Naive thymus-derived CD8-positive, alpha-beta T cell (primary cell): Measurements from ENCODE around the gene GRIK2. TPM values are rescaled to one million over a fixed set of nuclear protein-coding genes. Genes with fewer than 3 reads are reported as not detected.

Source experiments
- ATAC-seq, 2 donors: fragments of 150-1000 bp; cut with Tn5 transposase in 1 of 2; sonication (Bioruptor Pico), chemical (Tn5 transposase) in 1 of 2; 1 replicate in 1 of 2; 2 replicates in 1 of 2; pipeline ENCODE4 v1.10.0; 2021; ENCODE audit warnings: mild to moderate bottlenecking in 2 of 2, moderate library complexity in 2 of 2
- POLR2A ChIA-PET: fragments of 350-600 bp; sonication (Branson Sonifier 250); formaldehyde crosslinking; loops from one replicate; lab custom pipeline; 2021; ENCODE audit warnings: antibody characterized with exemption; lab: Charles Lee
- DNase-seq, 10 donors: peaks; one replicate each; pipeline versions ENCODE4 v3.0.0 to v3.0.0-alpha.2; 2020 to 2022
- H3K27ac Mint-ChIP-seq, 10 donors: one replicate each; pipeline ENCODE4 v1.8.0; 2020 to 2022; ENCODE audit warnings: mild to moderate bottlenecking in 10 of 10, mixed read lengths in 10 of 10, moderate library complexity in 4 of 10, inconsistent platforms in 1 of 10
- H3K27me3 Mint-ChIP-seq, 5 donors: one replicate each; pipeline ENCODE4 v1.8.0; 2021 to 2022; ENCODE audit warnings: mixed read lengths in 5 of 5
- H3K36me3 Mint-ChIP-seq, 3 donors: one replicate each; pipeline ENCODE4 v1.8.0; 2020 to 2022; ENCODE audit warnings: mixed read lengths in 3 of 3, mild to moderate bottlenecking in 2 of 3, inconsistent platforms in 1 of 3
- H3K4me1 Mint-ChIP-seq, 4 donors: one replicate each; pipeline ENCODE4 v1.8.0; 2021 to 2022; ENCODE audit warnings: mixed read lengths in 4 of 4
- H3K4me3 Mint-ChIP-seq, 10 donors: one replicate each; pipeline ENCODE4 v1.8.0; 2020 to 2022; ENCODE audit warnings: mild to moderate bottlenecking in 10 of 10, mixed read lengths in 10 of 10, moderate library complexity in 6 of 10, inconsistent platforms in 1 of 10
- H3K9me3 Mint-ChIP-seq, 9 donors: one replicate each; pipeline ENCODE4 v1.8.0; 2020 to 2022; ENCODE audit warnings: mixed read lengths in 9 of 9, mild to moderate bottlenecking in 3 of 9, inconsistent platforms in 1 of 9, moderate library complexity in 1 of 9
- polyA plus RNA-seq, 3 donors: library from polyadenylated mRNA; unstranded; fragments of 300-500 nt; fragmentation: Illumina TruSeq; gene quantifications; one replicate each; pipeline ENCODE4 v1.2.3, GENCODE V29; 2021
- total RNA-seq, 8 experiments: library from RNA in 2 of 8; stranded (reverse) in 2 of 8; gene quantifications; one replicate each; pipeline ENCODE4 v1.2.3 and lab custom pipeline; 2021 to 2026

The GRIK2 gene
- total and polyA plus RNA-seq, 5 experiments from 2014 or later: not detected

DNA sequence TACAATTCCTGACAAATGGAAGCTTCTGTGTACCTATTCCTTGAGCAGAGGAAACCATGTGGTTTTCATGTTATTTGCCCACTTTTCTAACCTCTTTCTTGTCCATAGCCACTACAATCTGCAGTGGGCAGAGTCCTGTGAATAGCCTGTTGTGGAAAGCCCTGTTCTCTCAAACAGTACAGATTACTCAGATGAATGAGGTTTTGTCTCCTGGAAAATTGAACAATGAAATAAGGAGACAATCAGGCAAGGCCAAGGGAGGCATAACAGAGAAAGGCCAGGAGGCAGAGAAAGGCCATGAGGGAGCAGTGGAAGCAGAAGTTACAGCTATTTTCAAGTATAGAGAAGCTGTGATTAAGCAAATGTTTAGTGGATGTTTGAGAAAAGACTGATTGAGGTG lies 189.3 kb downstream of the GRIK2 start:
- DNase-seq: no peak
- H3K4me3 Mint-ChIP-seq: no peak overlapping the region
- no peak overlapping the region for H3K27ac Mint-ChIP-seq
- peaks cover 0 to 25% (median 4%) of the 10 kb centered on the region in 9 donors for H3K9me3 Mint-ChIP-seq
- POLR2A ChIA-PET: no interaction called here
- no peaks in the 10 kb centered on the region for H3K4me1 Mint-ChIP-seq
- H3K27me3 Mint-ChIP-seq: no peaks in the 10 kb centered on the region
- no peak for ATAC-seq
- H3K36me3 Mint-ChIP-seq: no peaks in the 10 kb centered on the region

DNA sequence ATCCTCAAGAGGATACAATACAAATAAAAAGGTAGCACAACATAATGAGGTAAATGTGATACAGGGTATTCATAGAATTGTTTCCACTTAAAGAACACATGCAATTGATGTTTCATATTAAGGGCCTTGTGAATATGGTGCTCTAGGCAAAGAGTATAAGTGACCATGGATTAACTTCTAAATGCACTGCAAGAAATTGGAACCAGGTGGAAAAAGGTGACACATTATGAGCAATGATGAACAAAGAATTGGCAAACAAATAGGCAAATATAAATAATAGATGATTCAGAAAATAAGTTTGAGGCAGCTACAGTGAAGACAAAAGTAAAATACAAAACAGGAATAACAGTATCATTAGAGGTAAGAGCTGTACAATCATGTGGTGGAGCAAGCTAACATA lies 192.0 kb downstream of the GRIK2 start:
- no peak overlapping the region for H3K4me3 Mint-ChIP-seq
- H3K9me3 Mint-ChIP-seq: peaks cover 0 to 23% (median 3%) of the 10 kb centered on the region in 9 donors
- ATAC-seq (no peak), DNase-seq (no peak)
- H3K27ac Mint-ChIP-seq: no peak overlapping the region
- no peaks in the 10 kb centered on the region for H3K27me3 Mint-ChIP-seq
- POLR2A ChIA-PET: no interaction called here
- H3K36me3 Mint-ChIP-seq: no peaks in the 10 kb centered on the region
- H3K4me1 Mint-ChIP-seq: no peaks in the 10 kb centered on the region

DNA sequence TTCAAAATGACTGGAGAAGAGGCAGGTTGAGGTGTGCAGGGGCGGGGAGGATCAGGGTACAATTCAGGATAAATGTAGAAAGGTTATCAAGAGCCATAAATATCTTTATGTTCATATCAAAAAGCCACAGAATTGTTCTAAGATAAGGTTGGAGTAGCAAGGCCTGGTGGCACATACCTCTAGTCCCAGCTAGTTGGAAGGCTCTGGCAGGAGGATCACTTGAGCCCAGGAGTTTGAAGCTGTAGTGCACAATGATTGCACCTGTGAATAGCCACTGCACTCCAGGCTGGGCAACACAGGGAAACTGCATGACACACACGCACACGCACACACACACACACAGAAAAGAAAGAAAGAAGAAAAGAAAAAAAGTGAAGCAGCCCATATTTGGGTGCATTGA lies 194.8 kb downstream of the GRIK2 start:
- Mint-ChIP-seq H3K27me3 (no peaks in the 10 kb centered on the region), H3K36me3 (no peaks in the 10 kb centered on the region), H3K9me3 (peaks cover 0 to 26% (median 2%) of the 10 kb centered on the region in 9 donors), H3K27ac (no peak overlapping the region), H3K4me3 (no peak overlapping the region), H3K4me1 (no peaks in the 10 kb centered on the region)
- ATAC-seq: no peak
- no peak for DNase-seq
- POLR2A ChIA-PET: no interaction called here

DNA sequence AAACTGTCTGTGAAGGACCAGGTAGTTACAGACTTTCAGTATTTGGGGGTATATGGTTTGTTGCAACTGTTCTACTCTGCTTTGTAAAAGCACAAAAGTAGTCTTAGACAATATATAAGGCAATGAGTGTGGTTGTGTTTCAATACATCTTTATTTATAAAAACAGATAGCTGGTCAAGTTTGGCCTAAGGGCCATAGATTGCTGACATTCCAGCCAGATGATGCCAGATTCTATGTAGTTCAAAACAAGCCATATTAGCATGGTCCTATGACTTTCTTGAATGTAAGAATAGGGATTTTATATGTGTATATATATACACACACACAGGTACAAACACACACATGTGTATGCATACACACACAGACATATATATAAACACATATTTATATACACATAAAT lies 201.8 kb downstream of the GRIK2 start:
- Mint-ChIP-seq H3K9me3 (peaks cover 0 to 17% (median 0%) of the 10 kb centered on the region in 9 donors), H3K27ac (no peak overlapping the region), H3K4me3 (no peak overlapping the region), H3K36me3 (no peaks in the 10 kb centered on the region), H3K27me3 (no peaks in the 10 kb centered on the region), H3K4me1 (no peaks in the 10 kb centered on the region)
- ATAC-seq (no peak), DNase-seq (no peak)
- POLR2A ChIA-PET: no interaction called here

DNA sequence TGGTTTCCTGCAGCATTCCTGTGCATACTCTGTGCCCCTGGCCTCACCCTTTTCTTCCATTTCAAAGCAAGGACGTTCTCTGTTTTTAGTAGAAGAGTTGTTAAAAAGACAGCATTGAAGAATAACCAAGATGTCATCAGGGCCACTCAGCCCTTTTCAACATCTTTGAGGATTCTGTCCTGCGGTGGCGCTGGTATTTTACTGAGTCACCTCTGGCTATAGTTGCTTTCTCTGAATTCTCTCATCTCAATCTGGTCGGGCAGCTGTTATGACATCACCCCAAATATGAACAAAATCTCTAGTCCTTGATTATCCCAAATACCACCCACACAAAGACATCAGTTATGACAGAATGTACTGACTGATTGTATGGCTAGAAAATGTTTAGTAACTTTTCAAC lies 204.2 kb downstream of the GRIK2 start:
- Mint-ChIP-seq H3K27me3 (no peaks in the 10 kb centered on the region), H3K27ac (no peak overlapping the region), H3K4me3 (no peak overlapping the region), H3K36me3 (no peaks in the 10 kb centered on the region), H3K9me3 (peaks cover 0 to 19% (median 3%) of the 10 kb centered on the region in 9 donors), H3K4me1 (no peaks in the 10 kb centered on the region)
- DNase-seq (no peak), ATAC-seq (no peak)
- POLR2A ChIA-PET: no interaction called here

DNA sequence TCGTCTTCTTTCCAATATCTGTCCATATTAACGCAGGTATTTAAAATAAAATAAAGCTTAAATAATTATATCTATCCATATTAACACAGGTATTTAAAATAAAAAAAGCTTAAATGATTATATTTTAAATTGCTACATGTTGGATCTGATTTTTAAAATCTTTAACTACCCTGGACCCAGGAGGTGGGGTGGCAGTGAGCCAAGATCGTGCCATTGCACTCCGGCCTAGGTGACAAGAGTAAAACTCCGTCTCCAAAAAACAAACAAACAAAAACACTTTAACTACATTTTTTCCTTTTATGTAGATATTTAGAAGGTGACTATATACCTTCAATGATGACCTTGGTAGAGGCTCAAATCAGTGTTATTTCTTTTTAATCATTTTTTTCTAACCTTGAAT lies 211.9 kb downstream of the GRIK2 start:
- no peaks in the 10 kb centered on the region for H3K36me3 Mint-ChIP-seq
- H3K27ac Mint-ChIP-seq: no peak overlapping the region
- POLR2A ChIA-PET: no interaction called here
- H3K4me1 Mint-ChIP-seq: no peaks in the 10 kb centered on the region
- H3K9me3 Mint-ChIP-seq: peaks cover 0 to 26% (median 5%) of the 10 kb centered on the region in 9 donors
- H3K27me3 Mint-ChIP-seq: no peaks in the 10 kb centered on the region
- no peak for DNase-seq
- no peak overlapping the region for H3K4me3 Mint-ChIP-seq
- no peak for ATAC-seq

DNA sequence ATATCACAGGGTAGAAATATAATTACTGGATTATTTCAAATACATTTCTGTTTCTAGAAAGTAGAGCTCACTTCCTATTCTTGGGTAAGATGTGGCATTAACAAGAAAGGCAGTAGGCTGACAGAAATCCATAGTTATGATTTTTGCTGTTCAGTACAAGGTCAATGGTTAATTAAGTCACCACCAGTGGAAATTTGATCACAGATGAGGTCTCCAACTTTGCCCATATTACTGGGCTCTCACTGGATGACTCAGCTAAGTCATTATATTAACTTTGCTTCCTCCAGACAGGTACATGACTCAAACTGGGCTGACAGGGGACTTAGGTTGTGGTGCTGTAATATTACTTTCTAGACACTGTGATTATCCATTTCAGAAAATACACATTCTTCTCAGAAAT lies 212.4 kb downstream of the GRIK2 start:
- no peaks in the 10 kb centered on the region for H3K27me3 Mint-ChIP-seq
- H3K4me3 Mint-ChIP-seq: no peak overlapping the region
- no peak overlapping the region for H3K27ac Mint-ChIP-seq
- ATAC-seq: no peak
- DNase-seq: no peak
- H3K9me3 Mint-ChIP-seq: peaks cover 0 to 26% (median 5%) of the 10 kb centered on the region in 9 donors
- H3K36me3 Mint-ChIP-seq: no peaks in the 10 kb centered on the region
- POLR2A ChIA-PET: no interaction called here
- H3K4me1 Mint-ChIP-seq: no peaks in the 10 kb centered on the region

DNA sequence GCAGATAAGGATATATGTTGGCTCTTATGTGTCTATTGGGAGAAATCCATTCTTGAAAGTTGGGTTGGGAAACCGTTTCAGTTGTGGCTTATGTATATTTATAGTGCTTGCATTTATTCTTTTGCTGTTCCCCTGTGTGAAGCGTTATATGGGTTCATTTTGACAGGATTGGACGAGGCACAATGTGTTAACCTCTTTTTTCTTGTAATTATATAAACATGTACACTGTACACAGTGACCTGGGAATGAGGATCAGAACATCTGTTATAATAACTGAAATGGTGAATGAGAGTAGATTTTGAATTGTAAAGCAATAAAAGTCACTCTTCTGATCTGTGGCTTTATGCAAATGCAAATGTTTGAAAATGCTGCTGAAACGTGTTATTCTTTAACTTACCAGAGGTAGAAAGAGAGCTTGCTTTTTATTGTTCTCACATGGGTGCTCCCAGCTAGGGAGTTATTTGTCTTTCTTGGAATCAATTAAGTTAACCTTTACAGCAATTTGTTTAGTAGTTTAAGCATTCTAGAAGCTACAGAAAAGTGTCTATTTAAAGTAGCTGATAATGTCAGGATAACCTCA lies 213.7 kb downstream of the GRIK2 start:
- Mint-ChIP-seq H3K9me3 (peaks cover 0 to 13% (median 0%) of the 10 kb centered on the region in 9 donors), H3K27ac (no peak overlapping the region), H3K4me1 (no peaks in the 10 kb centered on the region), H3K4me3 (no peak overlapping the region), H3K27me3 (no peaks in the 10 kb centered on the region), H3K36me3 (no peaks in the 10 kb centered on the region)
- POLR2A ChIA-PET: no interaction called here
- ATAC-seq (no peak), DNase-seq (no peak)

DNA sequence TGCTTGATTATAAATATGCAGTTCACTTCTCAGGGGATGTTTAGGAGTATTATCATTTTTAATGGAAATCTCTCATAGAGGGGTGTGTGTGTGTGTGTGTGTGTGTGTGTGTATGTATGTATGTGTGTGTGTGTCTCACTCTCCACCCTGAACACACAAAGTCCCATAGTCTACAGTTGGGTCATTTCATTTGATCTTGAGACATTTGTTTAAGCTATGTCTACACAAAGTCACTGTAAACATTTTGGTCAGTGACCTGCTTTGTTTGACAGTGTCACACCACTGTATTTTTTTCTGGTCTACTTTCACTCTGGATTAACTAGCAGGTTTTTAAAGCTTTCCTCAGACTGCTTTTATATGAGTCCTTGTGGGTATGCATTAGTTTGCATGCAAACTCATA lies 215.2 kb downstream of the GRIK2 start:
- Mint-ChIP-seq H3K4me1 (no peaks in the 10 kb centered on the region), H3K9me3 (peaks cover 0 to 19% (median 0%) of the 10 kb centered on the region in 9 donors), H3K27ac (no peak overlapping the region), H3K36me3 (no peaks in the 10 kb centered on the region), H3K4me3 (no peak overlapping the region), H3K27me3 (no peaks in the 10 kb centered on the region)
- POLR2A ChIA-PET: no interaction called here
- no peak for ATAC-seq
- no peak for DNase-seq

DNA sequence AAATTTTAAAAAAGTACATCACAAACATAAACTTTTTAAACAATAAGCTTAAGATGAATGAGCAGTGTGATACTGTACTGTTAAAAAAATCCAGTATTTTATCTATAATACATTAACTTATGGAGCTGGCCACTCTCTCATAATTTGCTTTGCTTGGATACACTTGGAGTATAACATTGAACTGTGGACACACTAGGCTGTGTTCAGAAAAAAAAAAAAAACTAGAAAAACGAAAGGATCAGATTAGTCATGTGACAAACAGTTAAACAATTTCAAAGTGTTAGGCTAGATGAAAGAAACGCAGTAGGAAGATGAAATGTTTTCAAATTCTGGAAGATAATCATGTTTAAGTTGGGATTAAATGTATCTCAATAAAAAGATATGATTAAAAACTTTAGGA lies 220.0 kb downstream of the GRIK2 start:
- H3K9me3 Mint-ChIP-seq: peaks cover 0 to 10% (median 0%) of the 10 kb centered on the region in 9 donors
- H3K36me3 Mint-ChIP-seq: no peaks in the 10 kb centered on the region
- H3K27ac Mint-ChIP-seq: no peak overlapping the region
- no peaks in the 10 kb centered on the region for H3K27me3 Mint-ChIP-seq
- DNase-seq (no peak), ATAC-seq (no peak)
- H3K4me3 Mint-ChIP-seq: no peak overlapping the region
- POLR2A ChIA-PET: no interaction called here
- no peaks in the 10 kb centered on the region for H3K4me1 Mint-ChIP-seq

DNA sequence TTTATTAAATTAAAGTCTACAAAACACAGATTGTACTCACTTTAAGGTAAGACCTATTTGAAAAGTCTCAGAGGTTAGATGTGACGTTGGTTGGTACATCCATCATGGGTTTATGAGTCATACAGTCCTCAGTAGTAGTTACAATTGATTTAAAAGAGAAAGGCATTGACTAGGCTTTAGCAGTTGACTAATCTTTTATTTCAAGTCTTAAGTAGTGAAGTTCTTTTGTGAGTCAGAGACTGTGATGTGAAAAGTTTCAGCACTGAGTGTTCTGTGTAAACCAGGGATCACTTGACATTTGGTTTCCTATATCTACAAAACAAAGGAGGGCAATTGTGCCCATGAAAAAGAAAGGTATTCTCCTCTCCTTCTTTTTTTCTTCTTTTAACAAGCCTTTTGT lies 221.3 kb downstream of the GRIK2 start:
- DNase-seq: no peak
- POLR2A ChIA-PET: no interaction called here
- Mint-ChIP-seq H3K27ac (no peak overlapping the region), H3K27me3 (no peaks in the 10 kb centered on the region), H3K4me1 (no peaks in the 10 kb centered on the region), H3K4me3 (no peak overlapping the region), H3K9me3 (peaks cover 0 to 10% (median 0%) of the 10 kb centered on the region in 9 donors), H3K36me3 (no peaks in the 10 kb centered on the region)
- ATAC-seq: no peak

DNA sequence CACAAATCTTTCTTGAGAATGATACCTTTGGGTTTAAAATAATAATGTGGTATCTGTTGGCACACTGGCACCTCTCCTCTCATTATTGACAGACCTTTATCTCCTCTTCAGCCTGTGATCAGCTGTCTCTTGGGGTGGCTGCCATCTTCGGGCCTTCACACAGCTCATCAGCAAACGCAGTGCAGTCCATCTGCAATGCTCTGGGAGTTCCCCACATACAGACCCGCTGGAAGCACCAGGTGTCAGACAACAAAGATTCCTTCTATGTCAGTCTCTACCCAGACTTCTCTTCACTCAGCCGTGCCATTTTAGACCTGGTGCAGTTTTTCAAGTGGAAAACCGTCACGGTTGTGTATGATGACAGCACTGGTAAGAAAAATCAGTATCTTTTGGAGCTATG lies 232.8 kb downstream of the GRIK2 start:
- Mint-ChIP-seq H3K4me1 (no peaks in the 10 kb centered on the region), H3K27me3 (no peaks in the 10 kb centered on the region), H3K4me3 (no peak overlapping the region), H3K36me3 (no peaks in the 10 kb centered on the region), H3K9me3 (peaks cover 0 to 1% (median 0%) of the 10 kb centered on the region in 9 donors), H3K27ac (no peak overlapping the region)
- no peak for ATAC-seq
- no peak for DNase-seq
- POLR2A ChIA-PET: no interaction called here

DNA sequence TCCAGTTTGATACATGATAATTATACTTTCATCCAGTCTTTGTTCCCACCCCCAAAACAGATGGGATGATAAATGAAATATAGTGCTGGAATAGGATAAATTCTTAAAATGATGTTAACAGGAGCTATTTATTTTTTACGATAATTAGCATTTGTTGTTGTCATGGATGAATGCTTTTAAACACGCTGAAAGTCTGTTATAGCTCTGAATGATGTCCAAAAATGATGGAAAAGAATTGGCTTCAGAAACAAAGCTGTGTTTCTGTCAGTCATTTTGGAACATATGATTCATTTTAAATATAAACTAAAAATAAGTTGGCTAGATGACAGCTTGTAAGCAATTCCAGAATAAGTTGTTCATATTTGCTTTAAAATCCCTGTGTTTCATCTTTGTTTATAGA lies 237.4 kb downstream of the GRIK2 start:
- Mint-ChIP-seq H3K27me3 (peaks cover 0 to 3% (median 0%) of the 10 kb centered on the region in 5 donors), H3K36me3 (no peaks in the 10 kb centered on the region), H3K4me3 (no peak overlapping the region), H3K27ac (no peak overlapping the region), H3K9me3 (peaks cover 0 to 32% (median 1%) of the 10 kb centered on the region in 9 donors), H3K4me1 (no peaks in the 10 kb centered on the region)
- ATAC-seq (no peak), DNase-seq (no peak)
- POLR2A ChIA-PET: no interaction called here

DNA sequence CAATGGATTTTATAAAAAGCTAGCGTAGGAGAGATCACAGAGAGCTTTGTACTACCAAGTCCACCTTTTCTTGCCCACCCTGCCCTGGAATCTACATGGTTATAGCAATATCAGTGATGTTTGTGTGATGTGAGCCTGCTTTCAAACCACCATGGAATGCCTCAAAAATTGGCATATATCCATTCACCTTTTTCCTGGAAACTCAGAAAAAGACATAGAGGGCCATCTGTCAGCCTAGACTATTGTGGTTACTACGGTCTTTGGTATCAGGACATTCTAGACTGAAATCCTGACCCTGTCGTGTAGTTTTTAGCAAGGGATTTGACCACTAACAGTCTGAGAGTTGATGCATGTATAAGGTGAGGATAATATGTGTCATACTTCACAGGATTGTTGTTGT lies 239.6 kb downstream of the GRIK2 start:
- POLR2A ChIA-PET: no interaction called here
- no peaks in the 10 kb centered on the region for H3K4me1 Mint-ChIP-seq
- H3K36me3 Mint-ChIP-seq: no peaks in the 10 kb centered on the region
- ATAC-seq: no peak
- DNase-seq: no peak
- H3K4me3 Mint-ChIP-seq: no peak overlapping the region
- H3K27me3 Mint-ChIP-seq: peaks cover 0 to 3% (median 0%) of the 10 kb centered on the region in 5 donors
- no peak overlapping the region for H3K27ac Mint-ChIP-seq
- peaks cover 0 to 47% (median 4%) of the 10 kb centered on the region in 9 donors for H3K9me3 Mint-ChIP-seq
